ENCODE results near the gene ALPG. TPM values are rescaled to one million over a fixed set of nuclear protein-coding genes. Genes with fewer than 3 reads are reported as not detected.

The ALPG gene
- total RNA-seq, 1 donor from 2014 or later = not detected

DNA sequence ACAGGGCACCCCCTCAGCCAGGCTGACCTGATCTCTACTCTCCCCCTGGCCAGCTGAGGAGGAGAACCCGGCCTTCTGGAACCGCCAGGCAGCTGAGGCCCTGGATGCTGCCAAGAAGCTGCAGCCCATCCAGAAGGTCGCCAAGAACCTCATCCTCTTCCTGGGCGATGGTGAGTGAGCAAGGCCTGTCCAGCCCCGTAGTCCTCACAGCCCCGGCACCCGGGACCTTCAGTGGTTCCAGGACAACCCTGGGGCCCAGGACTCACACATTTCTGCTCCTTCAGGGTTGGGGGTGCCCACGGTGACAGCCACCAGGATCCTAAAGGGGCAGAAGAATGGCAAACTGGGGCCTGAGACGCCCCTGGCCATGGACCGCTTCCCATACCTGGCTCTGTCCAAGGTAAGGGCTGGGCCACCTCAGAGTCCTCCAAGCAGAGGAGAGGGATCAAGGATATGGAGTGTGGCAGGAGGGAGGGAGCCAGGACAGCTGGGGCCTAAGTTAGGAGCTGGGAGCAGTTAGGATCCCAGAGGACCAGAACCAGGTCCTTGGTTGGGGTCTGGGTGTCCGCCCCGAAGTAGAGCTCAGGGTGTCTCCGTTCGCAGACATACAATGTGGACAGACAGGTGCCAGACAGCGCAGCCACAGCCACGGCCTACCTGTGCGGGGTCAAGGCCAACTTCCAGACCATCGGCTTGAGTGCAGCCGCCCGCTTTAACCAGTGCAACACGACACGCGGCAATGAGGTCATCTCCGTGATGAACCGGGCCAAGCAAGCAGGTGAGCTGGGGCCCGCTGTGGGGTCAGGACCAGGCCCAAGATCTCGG, 49.9 kb downstream of the ALPG start:
- no peak for DNase-seq (ENCODE audit: low read depth in 2 of 2)

DNA sequence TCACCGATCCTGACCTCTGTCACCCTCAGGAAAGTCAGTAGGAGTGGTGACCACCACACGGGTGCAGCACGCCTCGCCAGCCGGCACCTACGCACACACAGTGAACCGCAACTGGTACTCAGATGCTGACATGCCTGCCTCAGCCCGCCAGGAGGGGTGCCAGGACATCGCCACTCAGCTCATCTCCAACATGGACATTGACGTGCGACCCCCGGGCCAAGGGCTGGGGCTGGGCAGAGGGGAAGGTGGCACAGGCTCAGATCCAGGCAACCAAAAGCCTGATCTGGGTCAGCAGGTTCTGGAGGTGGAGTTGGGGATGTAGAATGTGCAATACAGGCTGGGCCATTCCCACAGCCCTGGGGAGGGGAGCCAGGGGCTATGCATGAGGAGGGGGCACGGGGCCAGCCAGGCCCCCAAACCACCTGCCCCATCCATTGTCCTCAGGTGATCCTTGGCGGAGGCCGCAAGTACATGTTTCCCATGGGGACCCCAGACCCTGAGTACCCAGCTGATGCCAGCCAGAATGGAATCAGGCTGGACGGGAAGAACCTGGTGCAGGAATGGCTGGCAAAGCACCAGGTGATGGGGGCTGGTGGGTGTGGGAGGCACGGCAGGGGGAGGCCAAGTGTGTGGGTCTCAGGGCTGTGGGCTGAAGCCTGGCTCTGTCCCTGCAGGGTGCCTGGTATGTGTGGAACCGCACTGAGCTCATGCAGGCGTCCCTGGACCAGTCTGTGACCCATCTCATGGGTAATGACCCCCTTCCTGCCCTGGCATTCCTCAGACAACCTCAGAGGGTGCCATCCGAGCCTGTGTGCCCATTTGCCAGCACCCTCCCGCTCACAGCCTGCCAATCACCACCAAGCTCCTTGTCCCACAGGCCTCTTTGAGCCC, 50.7 kb downstream of the ALPG start:
- no peak for DNase-seq (ENCODE audit: low read depth in 2 of 2)

DNA sequence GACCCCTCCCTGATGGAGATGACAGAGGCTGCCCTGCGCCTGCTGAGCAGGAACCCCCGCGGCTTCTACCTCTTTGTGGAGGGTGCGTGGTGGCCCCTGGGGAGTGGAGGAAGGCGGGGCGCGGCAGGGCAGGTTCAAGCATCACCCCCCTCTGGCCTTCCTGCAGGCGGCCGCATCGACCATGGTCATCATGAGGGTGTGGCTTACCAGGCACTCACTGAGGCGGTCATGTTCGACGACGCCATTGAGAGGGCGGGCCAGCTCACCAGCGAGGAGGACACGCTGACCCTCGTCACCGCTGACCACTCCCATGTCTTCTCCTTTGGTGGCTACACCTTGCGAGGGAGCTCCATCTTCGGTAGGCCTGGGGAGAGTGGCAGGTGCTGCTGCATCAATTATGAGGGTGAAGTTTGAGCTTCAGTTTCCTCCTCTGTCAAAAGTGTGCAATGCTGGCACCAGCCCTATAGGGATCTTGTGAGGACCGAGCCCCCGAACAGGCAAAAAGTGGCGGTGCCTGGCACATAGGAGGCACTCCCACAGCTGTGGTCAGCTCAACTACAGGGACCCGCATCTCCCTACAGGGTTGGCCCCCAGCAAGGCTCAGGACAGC, 51.5 kb downstream of the ALPG start:
- no peak for DNase-seq (ENCODE audit: low read depth in 2 of 2)

DNA sequence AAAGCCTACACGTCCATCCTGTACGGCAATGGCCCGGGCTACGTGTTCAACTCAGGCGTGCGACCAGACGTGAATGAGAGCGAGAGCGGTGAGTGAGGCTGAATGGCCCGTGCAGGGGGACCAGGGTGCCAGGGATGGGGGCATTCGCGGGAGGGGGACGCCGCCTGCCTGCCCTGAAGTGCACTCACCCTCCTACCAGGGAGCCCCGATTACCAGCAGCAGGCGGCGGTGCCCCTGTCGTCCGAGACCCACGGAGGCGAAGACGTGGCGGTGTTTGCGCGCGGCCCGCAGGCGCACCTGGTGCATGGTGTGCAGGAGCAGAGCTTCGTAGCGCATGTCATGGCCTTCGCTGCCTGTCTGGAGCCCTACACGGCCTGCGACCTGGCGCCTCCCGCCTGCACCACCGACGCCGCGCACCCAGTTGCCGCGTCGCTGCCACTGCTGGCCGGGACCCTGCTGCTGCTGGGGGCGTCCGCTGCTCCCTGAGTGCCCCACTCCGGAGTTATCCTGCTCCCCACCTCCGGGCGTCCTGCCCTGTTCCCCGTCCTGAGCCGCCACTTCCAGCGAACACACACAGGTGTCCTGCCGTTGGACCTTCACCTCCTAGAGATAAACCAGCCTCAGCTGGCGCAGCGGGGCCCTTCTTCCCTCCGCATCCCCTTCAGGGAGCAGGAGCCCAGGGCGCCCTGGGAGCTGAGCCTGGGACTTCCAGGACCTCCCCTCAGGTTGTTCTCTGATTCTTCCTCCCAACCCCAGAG, 52.2 kb downstream of the ALPG start:
- DNase-seq (ENCODE audit: low read depth in 2 of 2) = no peak

DNA sequence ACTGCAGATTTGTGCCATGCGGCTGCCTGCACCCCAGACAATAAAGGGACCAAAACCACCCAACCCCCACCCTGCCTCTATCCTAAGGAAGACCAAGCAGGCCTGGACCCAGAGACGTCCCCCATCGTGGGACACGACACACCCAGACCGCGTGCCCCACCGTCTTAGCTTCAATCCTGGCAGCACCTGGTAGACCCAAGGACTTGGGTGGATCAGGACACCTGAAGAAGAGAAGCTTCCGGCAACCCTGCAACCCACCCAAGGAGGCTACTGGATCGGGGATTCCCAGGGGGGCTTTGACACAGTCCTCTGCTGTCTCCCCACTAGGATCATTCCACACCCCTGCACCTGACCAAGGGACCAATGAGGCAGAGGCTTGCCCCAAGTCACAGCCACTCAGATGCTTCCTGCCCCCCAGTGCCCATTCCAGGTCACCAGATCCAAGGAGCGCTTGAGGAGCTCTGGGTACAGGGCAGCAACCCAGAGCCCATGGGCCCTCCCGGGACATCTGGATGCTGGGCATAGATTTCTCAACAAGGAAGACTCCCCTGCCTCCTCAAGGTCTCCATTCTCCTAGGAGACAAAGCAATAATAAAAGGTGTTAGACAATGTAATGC, 52.9 kb downstream of the ALPG start:
- no peak for DNase-seq (ENCODE audit: low read depth in 2 of 2)

DNA sequence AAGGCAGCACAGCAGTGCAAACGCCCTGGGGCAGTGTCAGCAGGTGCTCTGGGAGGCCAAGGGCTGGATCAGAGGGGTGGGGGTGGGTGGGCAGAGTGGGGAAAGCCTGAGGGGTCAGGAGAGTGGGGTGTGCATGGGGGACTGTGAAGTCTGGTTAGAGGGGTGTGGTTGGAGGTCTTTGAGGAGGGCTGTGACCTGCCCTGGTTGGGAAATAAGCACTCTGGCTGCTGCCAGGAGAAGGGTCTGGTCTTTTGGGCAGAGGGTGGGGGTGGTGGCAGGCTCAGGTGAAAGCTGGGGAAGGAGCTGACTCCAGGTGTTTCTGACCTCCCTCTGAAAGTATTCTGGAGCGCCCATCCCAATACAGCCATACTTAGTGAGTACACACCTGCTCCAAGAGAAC, 53.5 kb downstream of the ALPG start:
- no peak for DNase-seq (ENCODE audit: low read depth in 2 of 2)

Other genes with a start within 250 kb of the ALPG start
- gene ALPP, start 28.1 kb upstream of the ALPG start, total RNA-seq = not detected in 2 replicates
- not detected in 2 replicates for gene ALPI, start 49.3 kb downstream of the ALPG start, total RNA-seq
- under 0.01 TPM in 1 of 2 replicates, not detected in the other for gene ECEL1, start 81.0 kb downstream of the ALPG start, total RNA-seq
- not detected in 2 replicates for gene PRSS56, start 113.5 kb downstream of the ALPG start, total RNA-seq
- not detected in 2 replicates for gene CHRND, start 119.3 kb downstream of the ALPG start, total RNA-seq
- gene CHRNG, start 132.8 kb downstream of the ALPG start, total RNA-seq = not detected in 2 replicates
- 0.89 and 1.7 TPM in 2 replicates for gene TIGD1, start 143.7 kb downstream of the ALPG start, total RNA-seq
- gene EIF4E2, start 143.8 kb downstream of the ALPG start, total RNA-seq = 85.3 and 94.7 TPM in 2 replicates
- gene EFHD1, start 226.8 kb downstream of the ALPG start, total RNA-seq = not detected in 2 replicates